HG02981 (cell line): ENCODE measurements around the gene MT2A.

Experiments
- ATAC-seq: cut with Tn5 transposase; IDR thresholded peaks from one replicate; pipeline ENCODE4 v1.9.1; 2021; ENCODE audit warnings: mild to moderate bottlenecking, moderate library complexity; ENCODE audit not compliant: unreplicated experiment

Gene MT2A

GRCh38 chr16:56636616-56637413 is 28.4 kb downstream of the MT2A start:
- no peak for ATAC-seq

DNA sequence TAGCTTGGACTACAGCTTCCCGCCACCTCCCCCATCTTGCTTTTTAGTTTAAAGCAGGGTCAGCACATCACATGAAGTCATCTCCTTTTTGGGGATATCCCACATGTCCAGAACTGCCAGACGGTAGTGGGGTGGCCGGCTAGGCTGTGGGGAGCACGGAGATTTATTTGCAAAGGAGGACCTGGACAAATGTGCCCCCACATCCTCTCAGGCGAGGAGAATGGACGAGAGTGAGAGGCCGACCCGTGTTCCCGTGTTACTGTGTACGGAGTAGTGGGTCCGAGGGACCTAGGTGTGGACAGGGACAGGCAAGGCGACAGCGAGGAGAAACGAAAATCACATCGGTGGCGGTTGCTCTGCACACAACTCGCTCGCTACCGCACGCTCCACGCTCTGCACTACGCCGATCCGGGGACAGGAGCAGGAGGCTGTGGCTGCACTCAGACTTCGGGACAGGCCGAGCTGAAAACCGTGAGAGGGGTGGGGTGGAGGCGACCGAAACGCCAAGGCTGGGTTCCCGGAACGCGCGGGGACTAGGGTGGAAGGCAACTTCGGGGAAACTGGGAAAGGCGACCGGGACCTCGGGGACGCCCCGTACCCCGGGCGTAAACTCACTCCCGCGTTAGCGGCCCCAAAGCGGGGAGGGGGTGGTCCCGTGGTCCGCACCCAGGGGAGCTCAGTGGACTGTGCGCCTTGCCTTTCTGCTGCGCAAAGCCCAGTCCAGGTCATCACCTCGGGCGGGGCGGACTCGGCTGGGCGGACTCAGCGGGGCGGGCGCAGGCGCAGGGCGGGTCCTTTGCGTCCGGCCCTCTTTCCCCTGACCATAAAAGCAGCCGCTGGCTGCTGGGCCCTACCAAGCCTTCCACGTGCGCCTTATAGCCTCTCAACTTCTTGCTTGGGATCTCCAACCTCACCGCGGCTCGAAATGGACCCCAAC is 29.7 kb downstream of the MT2A start, which contains the start of gene MT1A:
TSS of gene MT1A (plus strand) at position 853 of the 937 bp plus-strand sequence. CDS start at position 926, 73 bp downstream.
- no peak for ATAC-seq

GRCh38 chr16:56639045-56639444 is 30.7 kb downstream of the MT2A start:
- ATAC-seq = no peak

- ATAC-seq = no peak
Observed at GRCh38 chr16:56640076-56640475, 31.7 kb downstream of the MT2A start.

DNA sequence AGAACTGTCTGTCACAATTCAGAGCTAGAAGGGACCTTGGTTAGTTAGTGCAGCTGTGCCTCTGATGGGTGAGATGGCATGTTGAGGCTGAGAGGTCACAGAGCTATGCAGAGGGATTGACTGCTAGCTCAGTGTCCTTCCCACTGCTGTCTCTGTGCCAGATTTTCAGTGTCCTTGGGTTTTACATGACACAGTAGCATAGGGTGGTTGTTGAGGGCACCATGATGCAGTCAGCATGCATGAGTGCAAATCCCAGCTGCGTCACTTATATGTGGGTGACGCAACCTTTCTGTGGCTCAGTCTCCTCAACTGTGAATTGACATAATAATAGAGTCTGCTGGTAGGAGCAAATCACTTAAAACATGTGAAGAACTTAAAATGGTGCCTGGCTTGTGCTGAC is 32.8 kb downstream of the MT2A start:
- no peak for ATAC-seq

- peak; percentile 77 for ATAC-seq
Observed at GRCh38 chr16:56643080-56643778, 34.8 kb downstream of the MT2A start.

DNA sequence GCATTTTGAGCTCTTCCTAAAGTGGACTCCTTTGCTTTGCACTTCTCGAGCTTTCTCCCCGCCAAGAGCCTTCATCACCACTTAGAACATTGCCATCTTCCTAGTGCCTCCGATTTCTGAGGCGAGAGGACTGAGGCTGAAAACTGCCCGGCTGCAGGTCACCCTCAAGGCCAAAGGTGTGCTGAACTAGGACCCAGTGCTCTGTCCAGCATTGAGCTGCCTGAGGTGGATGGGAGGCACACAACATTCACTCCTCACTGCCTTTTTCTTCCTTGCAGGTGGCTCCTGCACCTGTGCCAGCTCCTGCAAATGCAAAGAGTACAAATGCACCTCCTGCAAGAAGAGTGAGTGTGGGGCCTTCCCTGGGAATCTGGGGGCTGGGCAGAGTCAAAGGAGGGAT is 35.4 kb downstream of the MT2A start:
- ATAC-seq = no peak

- ATAC-seq = no peak
Observed at GRCh38 chr16:56645311-56645710, 36.9 kb downstream of the MT2A start.

DNA sequence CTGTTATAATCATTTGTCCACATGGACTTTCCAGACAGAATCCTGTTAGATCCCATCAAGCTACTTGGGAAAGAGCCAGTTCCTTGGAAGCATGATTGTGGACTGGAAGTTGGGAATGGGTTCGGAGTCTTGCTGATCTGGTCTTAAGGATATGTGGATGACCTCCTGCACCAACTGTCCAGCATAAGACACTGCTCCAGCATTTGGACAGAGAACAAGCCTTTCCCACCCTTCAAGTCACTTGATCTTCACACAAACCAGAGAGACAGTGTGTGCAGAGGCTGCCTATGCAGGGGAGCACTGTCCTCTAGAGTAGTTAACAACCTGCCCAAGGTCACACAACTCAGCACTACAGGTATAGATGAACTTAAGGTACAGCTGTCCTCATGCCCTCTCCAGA is 37.5 kb downstream of the MT2A start:
- no peak for ATAC-seq

DNA sequence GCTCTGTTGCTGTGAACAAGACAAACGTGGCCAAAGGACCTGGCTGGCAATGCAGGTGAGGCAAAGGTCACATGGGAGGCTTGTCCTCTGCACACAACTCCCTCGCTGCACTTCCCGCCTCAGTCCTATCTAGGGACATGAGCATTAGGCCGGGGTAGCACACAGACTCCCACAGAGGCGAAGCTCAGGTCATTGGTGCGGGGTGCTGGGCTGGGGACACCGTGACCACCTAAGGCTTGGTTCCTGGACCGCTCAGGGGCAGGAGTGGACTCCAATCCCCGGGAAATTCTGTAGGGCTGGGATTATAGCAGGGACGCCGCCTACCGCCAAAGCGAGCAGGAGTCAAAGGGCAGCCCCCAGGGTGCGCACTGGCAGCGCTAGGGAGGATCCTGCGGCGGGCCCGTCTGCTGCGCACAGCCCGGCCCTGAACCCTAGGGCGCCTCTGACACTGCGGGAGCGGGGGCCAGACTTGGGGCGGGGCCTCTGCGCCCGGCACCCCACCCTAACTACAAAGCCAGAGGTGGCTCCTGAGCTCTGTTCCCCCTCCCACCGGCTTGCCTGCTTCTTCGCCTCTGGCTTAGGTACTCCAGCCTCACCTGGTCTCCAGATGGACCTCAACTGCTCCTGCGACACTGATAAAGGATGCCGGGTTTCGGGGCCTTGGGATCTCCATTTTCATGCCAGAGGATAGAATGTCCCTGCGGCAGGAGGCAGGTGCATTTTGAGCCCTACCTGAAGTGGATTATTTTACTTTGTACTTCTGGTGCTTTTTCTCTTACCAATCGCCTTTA is 39.5 kb downstream of the MT2A start:
- no peak for ATAC-seq

GRCh38 chr16:56649271-56649670 is 40.9 kb downstream of the MT2A start:
- no peak for ATAC-seq

- ATAC-seq = no peak
Observed at GRCh38 chr16:56649820-56650219, 41.4 kb downstream of the MT2A start.

DNA sequence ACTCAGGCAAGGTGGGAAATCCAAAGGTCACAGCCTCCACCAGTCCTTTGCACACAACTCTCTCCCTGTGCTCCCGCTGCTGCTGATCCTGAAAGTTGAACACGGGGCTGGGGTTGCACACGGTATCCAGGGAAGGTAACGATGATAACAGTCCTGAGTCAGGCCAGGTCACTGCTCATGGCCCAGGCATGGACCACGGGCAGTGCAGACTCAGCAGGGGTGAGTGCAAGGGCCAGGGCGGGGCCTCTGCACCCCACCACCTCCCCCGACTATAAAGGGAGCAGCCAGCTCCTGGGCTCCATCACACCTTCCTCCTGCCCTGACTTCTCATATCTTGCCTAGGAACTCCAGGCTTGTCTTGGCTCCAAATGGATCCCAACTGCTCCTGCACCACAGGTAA is 43.2 kb downstream of the MT2A start, which contains the start of gene MT1B:
TSS of gene MT1B (plus strand) at position 301 of the 400 bp plus-strand sequence. CDS start at position 369, 68 bp downstream.
- ATAC-seq = no peak

- no peak for ATAC-seq
Observed at GRCh38 chr16:56652600-56652999, 44.2 kb downstream of the MT2A start.

GRCh38 chr16:56653218-56653617 is 44.8 kb downstream of the MT2A start:
- no peak for ATAC-seq

- ATAC-seq = no peak
Observed at GRCh38 chr16:56657555-56658326, 49.4 kb downstream of the MT2A start, which contains the start of gene MT1F. MT1F (plus strand) TSS chr16:56657959; CDS start chr16:56658059, 100 bp downstream.

- no peak for ATAC-seq
Observed at GRCh38 chr16:56658327-56658875, 50.0 kb downstream of the MT2A start.
